ENCODE measurements around the gene AAMDC.
A peak's percentile ranks its signal among the peaks of the same experiment; 100 is the strongest.
"Not testable (repeated sequence)": the region's sequence is repeated elsewhere in the genome, so short reads cannot be mapped to it uniquely, and the experiment has no call there.

Gene AAMDC

DNA sequence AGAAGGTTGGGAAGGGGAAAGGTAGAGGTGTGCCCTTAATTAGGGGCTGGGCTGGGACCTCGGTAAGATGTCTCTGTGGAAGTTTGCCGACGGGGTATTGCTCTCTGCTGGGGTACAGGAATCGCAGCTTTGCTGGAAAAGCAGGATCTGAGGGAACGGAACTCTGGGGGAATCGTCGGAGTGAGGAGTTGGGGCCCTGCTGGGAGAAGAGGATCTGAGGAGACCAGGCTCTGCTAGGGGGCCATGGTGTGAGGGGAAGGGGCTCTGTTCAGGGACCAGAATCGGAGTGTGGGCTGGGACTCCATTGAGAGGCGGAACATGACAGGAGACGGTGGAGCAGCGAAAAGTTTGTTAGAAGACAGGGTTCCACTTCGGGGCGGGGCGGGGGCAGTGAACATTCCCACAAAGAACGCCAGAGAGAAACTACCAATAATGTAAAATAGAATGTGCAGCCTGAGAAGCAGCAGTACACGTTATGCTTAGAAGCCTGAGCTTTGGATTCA is 456 bp downstream of the AAMDC start:
- no peak for DNase-seq (ENCODE audit: low spot score)

DNA sequence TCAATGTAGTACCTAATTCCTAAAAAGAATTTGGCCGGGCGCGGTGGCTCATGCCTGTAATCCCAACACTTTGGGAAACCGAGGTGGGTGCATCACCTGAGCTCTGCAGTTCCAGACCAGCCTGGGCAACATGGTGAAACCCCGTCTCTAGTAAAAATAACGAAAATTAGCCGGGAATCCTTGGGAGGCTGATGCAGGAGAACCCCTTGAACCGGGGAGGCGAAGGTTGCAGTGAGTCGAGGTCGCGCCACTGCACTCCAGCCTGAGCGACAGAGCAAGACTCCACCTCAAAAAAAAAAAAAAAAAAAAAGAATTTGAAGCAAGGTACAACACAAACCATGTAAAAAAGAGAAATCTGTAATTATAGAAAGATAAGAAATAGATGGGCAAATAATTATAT is 1.2 kb downstream of the AAMDC start:
- DNase-seq (ENCODE audit: low spot score) = not testable (repeated sequence)

DNA sequence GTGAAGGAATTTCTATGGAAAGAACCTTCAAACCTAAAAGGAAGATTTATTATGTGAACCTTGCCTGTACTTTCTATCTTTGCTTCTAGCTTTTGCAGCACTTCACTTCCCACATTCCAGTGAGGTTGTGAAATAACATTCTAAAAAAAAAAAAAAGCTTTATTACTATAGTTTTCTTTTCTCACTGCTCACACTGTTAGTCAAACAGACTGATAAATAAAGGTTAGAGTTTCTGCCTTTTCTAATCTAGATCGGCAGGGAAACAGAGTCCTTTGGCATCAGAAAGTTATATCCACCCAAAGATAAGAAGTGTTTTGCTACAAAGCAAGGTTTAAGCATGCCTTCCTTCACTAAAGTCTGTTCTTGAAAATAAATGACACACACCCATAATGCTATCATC is 2.8 kb downstream of the AAMDC start:
- DNase-seq (ENCODE audit: low spot score) = no peak

DNA sequence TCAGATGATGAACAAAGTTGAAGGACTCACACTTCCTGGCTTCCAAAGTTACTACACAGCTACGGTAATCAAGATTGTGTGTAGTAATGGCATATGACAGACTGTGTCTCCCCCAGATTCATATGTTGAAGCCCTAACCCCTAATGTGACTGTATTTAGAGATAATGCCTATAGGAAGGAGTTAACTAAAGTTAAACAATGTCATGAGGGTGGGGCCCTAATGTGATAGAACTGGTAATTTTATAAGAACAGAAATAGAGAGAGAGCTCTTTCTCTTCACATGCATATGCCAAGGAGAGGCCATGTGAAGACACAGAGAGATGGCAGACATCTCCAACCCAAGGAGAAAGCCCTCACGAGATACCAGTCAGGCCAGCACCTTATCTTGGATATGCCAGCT is 8.0 kb downstream of the AAMDC start:
- no peak for DNase-seq (ENCODE audit: low spot score)

DNA sequence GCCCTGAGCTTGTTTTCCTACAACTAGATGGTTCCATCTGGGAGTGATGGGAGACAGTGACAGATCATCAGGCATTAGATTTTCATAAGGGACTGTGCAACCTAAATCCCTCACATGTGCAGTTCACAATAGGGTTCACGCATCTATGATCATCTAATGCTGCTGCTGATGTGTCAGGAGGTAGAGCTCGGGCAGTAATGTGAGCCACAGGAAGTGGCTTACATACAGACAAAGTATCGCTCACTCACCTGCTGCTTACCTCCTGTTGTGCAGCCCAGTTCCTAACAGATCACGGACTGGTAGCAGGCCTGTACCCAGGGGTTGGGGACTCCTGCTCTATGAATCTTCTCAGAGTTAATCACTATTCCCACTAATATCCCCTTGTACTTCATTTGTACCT is 12.4 kb downstream of the AAMDC start:
- DNase-seq (ENCODE audit: low spot score) = no peak

DNA sequence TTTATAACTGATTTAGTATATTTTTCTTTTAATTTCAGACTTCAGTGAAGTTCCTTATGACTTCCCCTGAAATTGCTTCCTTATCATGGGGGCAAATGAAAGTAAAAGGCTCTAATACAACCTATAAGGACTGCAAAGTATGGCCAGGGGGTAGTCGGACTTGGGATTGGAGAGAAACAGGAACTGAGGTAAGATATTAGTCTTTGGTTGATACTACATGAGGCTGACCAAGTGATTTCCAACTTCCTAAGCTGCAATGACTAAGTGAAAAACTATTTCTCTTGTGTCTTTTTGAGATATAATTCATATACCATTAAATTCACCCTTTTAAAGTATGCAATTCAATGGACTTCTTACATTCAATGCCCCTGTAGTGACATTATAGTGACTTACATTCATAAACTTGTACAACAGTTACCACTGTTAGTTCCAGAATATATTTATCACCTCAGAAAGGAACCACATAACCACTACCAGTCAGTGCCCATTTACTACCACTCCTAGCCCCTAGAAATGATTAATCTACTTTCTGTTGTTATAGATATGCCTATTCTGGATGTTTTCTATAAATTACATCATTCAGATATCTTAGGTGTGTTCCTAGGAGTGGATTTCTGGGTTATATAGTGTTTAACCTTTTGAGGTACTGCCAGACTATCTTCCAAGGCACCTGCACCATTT is 21.6 kb downstream of the AAMDC start:
- DNase-seq (ENCODE audit: low spot score) = peak; percentile 77

DNA sequence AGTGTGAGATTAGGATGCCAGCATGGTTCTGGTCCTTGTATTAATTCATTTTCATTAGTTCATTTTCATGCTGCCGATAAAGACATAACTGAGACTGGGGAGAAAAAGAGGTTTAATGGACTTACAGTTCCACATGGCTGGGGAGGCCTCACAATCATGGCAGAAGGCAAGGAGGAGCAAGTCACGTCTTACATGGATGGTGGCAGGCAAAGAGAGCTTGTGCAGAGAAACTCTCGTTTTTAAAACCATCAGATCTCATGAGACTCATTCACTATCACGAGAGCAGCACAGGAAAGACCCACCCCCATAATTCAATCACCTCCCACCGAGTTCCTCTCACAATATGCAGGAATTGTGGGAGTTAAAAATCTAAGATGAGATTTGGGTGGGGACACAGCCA is 22.8 kb downstream of the AAMDC start:
- DNase-seq (ENCODE audit: low spot score) = not testable (repeated sequence)

DNA sequence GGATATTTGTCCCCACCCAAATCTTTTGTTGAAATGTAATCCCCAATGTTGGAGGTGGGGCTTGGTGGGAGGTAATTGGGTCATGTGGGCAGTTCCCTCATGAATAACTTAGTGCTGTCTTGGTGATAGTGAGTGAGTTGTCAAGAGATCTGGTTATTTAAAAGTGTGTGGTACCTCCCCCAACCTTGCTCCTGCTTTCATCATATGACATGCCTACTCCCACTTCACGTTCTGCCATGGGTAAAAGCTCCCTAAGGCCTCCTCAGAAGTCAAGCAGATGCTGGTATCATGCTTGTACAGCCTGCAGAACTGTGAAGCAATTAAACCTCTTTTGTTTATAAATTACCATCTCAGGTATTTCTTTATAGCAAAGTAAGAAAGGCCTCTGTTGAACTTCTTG is 30.6 kb downstream of the AAMDC start:
- no peak for DNase-seq (ENCODE audit: low spot score)

DNA sequence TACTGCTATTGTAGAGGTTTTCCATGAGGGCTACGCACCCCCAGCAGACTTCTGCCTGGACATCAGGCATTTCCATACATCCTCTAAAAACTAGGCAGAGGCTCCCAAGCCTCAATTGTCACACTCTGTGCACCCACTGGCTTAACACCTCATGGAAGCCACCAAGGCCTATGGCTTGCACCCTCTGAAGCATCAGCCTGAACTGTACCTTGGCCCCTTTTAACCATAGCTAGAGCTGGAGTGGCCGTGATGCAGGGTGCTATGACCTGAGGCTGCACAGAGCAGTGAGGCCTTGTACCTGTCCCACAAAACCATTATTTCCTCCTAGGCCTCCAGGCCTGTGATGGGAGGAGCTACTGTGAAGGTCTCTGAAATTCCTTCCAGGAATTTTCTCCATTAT is 33.9 kb downstream of the AAMDC start:
- DNase-seq (ENCODE audit: low spot score) = no peak

DNA sequence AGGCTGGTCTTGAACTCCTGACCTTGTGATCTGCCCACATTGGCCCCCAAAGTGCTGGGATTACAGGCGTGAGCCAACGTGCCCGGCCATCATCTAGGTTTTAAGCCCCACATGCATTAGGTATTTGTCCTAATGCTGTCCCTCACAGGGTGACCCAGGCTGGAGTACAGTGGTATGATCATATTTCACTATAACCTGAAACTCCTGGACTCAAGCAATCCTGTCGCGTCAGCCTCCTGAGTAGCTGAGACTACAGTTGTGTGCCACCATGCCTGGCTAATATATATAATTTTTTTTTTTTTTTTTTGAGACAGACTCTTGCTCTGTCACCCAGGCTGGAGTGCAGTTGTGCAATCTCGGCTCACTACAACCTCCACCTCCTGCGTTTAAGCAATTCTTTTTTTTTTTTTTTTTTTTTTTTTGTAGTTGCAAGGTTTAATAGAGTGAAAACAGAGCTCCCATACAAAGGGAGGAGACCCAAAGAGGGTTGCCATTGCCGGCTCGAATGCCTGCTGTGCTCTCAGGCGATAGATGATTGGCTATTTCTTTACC is 37.0 kb downstream of the AAMDC start:
- DNase-seq (ENCODE audit: low spot score) = not testable (repeated sequence)

DNA sequence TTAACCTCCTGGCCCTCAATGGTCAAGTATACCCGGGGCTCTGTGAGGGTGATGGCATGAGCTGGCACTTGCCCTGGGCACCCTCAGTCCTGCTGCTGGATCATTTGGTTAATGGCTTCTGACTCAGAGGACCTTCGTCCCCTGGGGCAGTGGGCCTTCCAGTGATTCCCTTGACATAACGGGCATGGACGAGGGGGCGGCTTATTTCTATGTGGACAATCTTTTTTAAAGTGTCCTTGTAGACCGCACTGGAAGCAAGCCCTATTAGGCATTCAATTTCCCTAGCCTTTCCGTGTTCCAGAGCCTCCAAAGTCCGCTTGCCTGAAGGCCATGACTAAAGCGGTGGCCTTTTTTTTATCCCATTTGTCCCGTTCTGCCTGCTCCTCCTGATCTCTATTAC is 40.5 kb downstream of the AAMDC start:
- DNase-seq (ENCODE audit: low spot score) = not testable (repeated sequence)

DNA sequence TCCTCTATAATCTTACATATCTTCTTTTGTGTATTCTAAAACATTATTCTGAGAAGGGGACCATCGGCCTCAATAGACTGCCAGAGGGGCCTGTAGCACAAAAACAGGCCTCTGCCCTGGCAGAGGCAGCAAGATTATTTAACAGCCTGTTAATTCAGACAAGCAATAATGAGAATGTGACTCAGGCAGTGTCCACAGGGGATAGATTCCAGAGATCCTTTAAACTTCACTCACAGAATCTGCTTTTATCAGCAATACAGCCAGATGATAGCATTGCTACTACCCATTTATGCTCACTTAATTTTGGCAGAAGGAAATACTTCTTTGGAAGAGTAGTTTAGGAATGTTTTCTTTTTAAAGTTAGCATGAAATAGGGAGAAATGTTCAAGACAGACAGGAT is 44.9 kb downstream of the AAMDC start:
- DNase-seq (ENCODE audit: low spot score) = no peak

DNA sequence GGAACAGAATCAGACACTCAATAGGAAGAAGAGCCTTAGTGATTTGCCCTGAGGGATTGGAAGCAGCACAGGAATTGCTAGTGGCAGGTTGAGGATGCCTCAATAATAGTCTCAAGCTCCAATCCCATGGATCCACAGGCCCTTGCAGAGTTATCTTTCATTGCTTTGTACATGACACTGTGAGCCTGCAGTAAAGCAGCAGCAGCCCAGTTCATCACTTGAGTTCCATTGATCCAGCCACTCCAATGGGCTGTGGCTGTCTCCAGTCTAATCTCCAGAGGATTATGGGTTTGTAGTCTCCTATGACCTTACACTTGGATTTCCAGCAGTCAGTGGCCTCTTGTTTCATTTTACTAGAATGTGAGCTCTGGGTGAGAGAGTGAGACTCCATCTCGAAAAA is 45.4 kb downstream of the AAMDC start:
- DNase-seq (ENCODE audit: low spot score) = no peak

DNA sequence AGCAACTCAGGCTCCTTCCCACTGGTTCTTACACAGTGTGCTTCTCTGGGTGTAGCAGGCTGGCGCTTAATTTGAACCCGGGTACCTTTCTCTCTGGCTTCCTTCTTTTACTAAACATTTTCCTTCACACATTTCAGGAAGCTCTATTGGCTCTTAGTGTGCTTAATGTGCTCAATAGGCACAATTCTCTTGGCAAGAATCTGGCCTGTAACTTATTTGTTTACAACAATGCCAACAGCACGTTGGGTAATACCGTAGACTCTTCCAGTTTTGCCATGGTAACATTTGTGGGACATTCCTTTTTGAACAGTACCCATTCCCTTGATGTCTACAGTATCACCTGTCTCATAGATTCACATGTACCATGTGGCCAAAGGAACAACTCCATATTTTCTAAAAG is 47.8 kb downstream of the AAMDC start:
- DNase-seq (ENCODE audit: low spot score) = no peak

DNA sequence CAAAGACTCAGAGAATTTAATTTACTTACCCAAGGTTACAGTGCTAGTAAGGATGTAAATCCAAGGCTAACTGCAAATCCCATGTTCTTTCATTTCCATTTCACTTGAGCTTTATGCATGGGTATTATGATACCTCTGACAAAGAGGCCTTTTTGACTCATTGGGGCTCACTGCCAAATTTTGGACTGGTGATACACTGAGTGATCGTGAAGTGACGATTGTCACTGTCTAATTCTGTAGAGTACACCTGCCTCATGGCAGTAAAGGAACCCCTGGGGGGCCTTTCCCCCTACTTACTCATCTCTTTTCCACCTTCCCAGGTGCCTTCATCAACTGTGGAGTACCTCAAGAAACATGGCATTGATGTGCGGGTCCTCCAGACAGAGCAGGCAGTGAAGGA is 50.9 kb downstream of the AAMDC start:
- no peak for DNase-seq (ENCODE audit: low spot score)

DNA sequence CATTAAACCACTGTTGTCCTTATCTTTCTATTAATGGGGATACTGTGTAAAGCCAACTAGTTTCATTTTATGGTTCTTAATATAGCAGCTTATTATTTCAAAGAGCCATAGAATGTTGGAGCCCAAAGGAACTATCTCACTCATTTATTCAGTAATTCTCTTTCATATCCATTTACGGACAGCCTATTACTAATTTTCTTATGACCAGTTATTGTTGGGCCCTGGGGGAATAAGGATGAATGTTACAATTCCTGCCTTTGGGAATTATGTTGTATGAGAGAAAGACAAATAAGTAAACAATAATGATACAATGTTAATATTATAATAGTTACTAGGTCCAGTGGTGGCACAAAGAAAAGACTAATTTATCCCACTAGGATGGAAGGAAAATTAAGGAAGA is 52.4 kb downstream of the AAMDC start:
- DNase-seq (ENCODE audit: low spot score) = no peak

DNA sequence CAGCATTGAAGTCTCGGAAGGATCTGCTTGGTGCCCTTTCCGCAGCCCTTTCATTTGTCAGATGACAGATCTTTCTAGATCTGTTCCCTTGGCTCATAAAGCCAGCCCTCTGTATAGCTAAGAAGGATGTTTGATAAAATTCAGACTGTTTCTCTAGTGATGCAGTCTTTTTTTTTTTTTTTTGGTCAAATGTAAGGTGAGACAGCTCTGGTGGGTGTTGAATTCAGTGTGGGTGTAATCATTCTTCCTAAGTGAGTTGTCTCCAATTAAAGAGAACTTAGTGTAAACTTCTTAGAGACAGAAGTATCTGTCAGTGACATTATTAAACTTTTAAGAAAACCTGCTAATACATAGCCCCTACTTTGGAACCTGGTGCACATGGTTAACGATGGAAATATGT is 53.3 kb downstream of the AAMDC start:
- no peak for DNase-seq (ENCODE audit: low spot score)

DNA sequence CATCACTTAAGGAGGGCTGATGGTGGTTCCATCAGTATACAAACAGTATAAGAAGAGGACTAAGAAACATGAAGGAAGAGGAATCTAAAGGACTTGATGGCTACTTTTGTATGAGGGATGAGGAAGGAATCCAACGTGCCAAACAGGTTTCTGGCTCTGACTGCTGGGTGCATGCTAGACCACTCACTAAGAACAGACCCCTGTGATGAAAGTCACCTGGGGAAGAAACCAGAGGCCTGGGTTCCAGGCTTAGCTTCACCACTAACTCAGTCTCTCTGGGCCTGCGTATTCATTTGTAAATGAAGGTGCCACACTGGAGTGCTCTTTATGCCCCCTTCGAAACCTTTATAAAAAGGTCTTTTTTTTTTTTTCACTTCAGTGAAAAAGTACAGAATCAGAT is 55.1 kb downstream of the AAMDC start:
- DNase-seq (ENCODE audit: low spot score) = no peak

DNA sequence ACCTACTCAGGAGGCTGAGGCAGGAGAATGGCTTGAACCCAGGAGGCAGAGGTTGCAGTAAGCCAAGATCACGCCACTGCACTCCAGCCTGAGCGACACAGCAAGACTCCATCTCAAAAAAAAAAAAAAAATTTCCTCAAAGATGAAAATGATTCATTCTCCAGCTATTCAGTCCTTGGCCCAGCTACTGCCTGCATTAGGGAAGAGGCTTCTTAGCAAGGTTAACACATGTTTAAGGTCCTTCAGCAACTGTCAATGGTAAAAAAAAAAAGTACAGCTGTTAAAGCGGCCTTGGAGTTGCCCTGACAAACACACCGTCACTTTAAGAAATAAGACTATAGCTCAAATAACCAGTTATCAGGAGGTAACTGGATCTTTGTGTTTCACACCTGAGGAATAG is 57.3 kb downstream of the AAMDC start:
- peak; percentile 11 for DNase-seq (ENCODE audit: low spot score)

DNA sequence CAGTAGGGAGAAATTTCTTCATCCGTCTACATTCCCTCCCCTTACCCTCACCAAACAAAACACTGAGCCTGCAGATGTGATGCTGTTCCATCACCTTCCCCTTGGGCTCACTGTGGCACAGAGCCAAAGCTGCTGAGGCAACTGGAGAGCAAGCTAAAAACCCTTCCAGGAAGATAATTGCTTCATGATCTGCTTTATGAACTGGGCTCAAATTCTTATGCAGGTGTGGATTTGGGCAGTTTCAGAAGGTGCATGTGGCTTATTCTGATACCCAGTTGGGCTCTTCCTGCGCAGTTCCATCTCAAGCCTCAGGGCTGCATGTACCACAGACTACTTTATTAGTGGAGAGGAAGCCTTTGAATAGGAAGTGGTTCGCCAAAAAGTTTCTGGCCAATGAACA is 58.3 kb downstream of the AAMDC start:
- no peak for DNase-seq (ENCODE audit: low spot score)

DNA sequence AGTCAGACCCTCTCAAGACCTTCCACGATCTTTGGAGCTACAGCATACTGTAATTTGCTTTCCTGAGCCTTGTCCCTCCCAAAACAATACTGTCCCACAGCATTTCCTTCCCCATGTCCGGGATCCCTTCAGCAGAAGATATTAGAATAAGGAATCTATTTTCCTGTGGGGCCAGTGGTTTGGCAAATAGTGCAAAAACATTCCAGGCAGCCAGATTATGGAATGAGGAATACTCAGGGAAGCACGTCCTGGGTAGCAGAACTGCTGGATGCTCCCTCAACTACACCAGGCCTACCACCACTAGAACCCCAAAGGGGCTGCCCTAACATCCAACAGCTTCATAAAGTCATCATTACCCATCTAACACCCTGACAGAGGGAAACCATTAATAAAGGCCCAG is 61.5 kb downstream of the AAMDC start:
- no peak for DNase-seq (ENCODE audit: low spot score)

DNA sequence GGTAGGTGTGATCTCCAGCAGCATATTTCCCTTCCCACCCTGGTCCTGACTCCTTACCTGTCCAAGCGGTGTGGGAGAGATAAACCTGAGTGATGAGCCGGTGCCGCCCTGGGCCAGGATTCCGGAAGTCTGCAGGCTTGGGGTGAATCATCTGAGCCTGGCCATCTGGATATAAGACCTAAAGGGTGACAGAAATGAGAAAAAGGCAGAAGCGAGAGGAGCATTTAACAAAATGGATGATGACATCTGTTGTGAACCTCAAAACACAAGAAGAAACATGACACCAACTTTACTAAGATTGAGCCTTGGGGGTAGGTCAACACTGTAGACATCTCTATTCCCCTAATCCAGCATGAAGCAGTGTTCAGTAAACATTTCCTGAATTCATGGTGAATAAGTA is 62.8 kb downstream of the AAMDC start:
- no peak for DNase-seq (ENCODE audit: low spot score)

DNA sequence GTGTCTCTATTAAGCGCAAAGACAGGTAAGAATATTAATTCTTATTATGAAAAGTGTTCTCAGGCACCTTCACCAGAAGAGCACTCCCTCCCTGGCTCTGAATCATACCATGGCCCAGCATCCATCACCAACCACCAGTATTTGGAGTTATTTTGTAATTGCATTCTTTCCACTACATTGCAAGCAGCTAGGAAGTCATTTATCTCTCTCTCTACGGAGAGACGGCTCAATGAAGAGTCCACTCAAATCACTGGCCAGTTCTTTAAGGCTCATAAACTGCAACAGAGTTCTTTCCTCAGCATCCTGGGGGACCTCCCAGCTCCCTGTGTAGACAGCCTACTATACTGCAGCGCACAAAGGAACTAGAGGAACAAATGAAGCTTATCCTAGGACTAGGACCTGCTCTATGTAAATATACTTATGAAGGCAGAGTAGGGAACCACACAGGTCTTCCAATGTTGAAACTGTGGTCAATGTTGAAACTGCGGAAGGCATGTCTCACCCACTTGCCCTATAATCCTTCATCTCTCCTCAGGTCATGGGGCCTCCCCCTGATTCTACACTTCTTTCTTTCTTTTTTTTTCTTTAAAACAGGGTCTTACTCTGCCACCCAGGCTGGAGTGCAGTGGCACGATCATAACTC is 63.4 kb downstream of the AAMDC start:
- DNase-seq (ENCODE audit: low spot score) = no peak

DNA sequence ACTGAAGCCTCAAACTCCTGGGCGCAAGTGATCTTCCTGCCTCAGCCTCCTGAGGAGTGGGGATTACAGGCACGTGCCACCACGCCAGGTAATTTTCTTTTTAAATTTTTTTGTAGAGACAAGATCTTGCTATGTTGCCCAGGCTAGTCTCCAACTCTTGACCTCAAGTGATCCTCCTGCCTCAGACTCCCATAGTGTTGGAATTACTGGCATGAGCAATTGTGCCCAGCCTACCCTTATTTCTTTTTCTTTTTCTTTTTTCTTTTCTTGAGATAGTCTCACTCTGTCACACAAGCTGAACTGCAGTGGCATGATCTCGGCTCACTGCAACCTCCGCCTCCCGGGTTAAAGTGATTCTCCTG is 63.9 kb downstream of the AAMDC start:
- no peak for DNase-seq (ENCODE audit: low spot score)
